Mesodermal cell (in vitro differentiated cells): ENCODE data around the gene ZNF207.
"Not testable (repeated sequence)": the region's sequence is repeated elsewhere in the genome, so short reads cannot be mapped to it uniquely, and the experiment has no call there.

Experiments used
- H3K27ac ChIP-seq: 2 replicates; pipeline ENCODE4 v1.7.0; 2013; ENCODE audit warnings: mild to moderate bottlenecking, low read depth, low read length, moderate library complexity; ENCODE audit not compliant: severe bottlenecking
- H3K36me3 ChIP-seq: 2 replicates; pipeline ENCODE4 v1.7.1; 2013; ENCODE audit warnings: mild to moderate bottlenecking, low read length, moderate library complexity; ENCODE audit not compliant: control insufficient read depth, insufficient read depth
- H3K4me1 ChIP-seq: one replicate; pipeline ENCODE4 v1.7.1; 2013; ENCODE audit warnings: mild to moderate bottlenecking, low read length; ENCODE audit not compliant: insufficient read depth, control insufficient read depth, poor library complexity, severe bottlenecking
- H3K4me3 ChIP-seq: 2 replicates; pipeline ENCODE4 v1.7.0; 2013; ENCODE audit warnings: low read length, control low read depth, mild to moderate bottlenecking; ENCODE audit not compliant: insufficient read depth, poor library complexity, severe bottlenecking; ENCODE audit errors: extremely low read depth
- H3K9me3 ChIP-seq: 2 replicates; pipeline ENCODE4 v1.7.1; 2013; ENCODE audit warnings: mild to moderate bottlenecking, low read length, moderate library complexity; ENCODE audit not compliant: control insufficient read depth
- WGBS, 2 experiments: methylation state at CpG; one replicate each; pipeline ENCODE4 v1.1.5; 2013; ENCODE audit warnings: missing lambda C conversion rate in 2 of 2; ENCODE audit not compliant: insufficient coverage in 2 of 2; 5-methylcytosine and 5-hydroxymethylcytosine counted together

ZNF207 gene

GRCh38 chr17:32317353-32317752, 32.6 kb upstream of the ZNF207 start:
- Histone ChIP-seq H3K36me3 (no peaks in the 10 kb centered on the region), H3K27ac (no peak overlapping the region), H3K4me1 (no peaks in the 10 kb centered on the region), H3K9me3 (no peaks in the 10 kb centered on the region), H3K4me3 (no peak overlapping the region)
- WGBS, 2 experiments: 83 to 86% methylated on average over 4 of the region's 4 CpGs

- Histone ChIP-seq H3K4me1 (no peaks in the 10 kb centered on the region), H3K36me3 (no peaks in the 10 kb centered on the region), H3K9me3 (no peaks in the 10 kb centered on the region), H3K27ac (no peak overlapping the region), H3K4me3 (no peak overlapping the region)
- 89 to 90% methylated on average over 2 to 5 of the region's 8 CpGs for WGBS, 2 experiments
These were observed 31.9 kb upstream of the ZNF207 start for GRCh38 chr17:32318071-32318470.

GRCh38 chr17:32319548-32319905, 30.4 kb upstream of the ZNF207 start:
- H3K4me3 ChIP-seq: no peak overlapping the region
- H3K36me3 ChIP-seq: no peaks in the 10 kb centered on the region
- no peaks in the 10 kb centered on the region for H3K4me1 ChIP-seq
- no peaks in the 10 kb centered on the region for H3K9me3 ChIP-seq
- WGBS, 2 experiments: 22% methylated on average over 5 of the region's 5 CpGs; no CpG with 5 or more reads in 1 of the 2 experiments
- no peak overlapping the region for H3K27ac ChIP-seq

DNA sequence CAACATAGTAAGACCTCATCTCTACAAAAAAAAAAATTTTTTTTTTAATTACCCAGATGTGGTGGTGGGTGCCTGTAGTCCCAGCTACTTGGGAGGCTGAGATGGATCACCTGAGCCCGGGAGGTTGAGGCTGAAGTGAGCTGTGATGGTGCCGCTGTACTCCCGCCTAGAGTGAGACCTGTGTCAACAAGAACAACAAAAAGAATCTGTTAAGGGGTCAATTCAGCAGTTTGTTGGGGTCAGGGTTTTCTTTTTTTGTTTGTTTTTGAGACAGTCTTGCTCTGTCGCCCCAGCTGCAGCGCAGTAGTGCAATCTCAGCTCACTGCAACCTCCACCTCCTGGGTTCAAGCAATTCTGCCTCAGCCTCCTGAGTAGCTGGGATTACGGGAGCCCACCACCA, 29.9 kb upstream of the ZNF207 start:
- H3K4me3 ChIP-seq, H3K9me3 ChIP-seq, H3K4me1 ChIP-seq, H3K36me3 ChIP-seq, H3K27ac ChIP-seq: not testable (repeated sequence)
- 97 to 100% methylated on average over 3 to 5 of the region's 6 CpGs for WGBS, 2 experiments

- Histone ChIP-seq H3K36me3 (no peaks in the 10 kb centered on the region), H3K4me1 (no peaks in the 10 kb centered on the region), H3K4me3 (no peak overlapping the region), H3K27ac (no peak overlapping the region), H3K9me3 (no peaks in the 10 kb centered on the region)
- WGBS, 2 experiments: 87 to 92% methylated on average over 15 of the region's 15 CpGs
These were observed 29.1 kb upstream of the ZNF207 start for GRCh38 chr17:32320847-32321246.

GRCh38 chr17:32323046-32323445, 26.9 kb upstream of the ZNF207 start:
- H3K4me1 ChIP-seq: no peaks in the 10 kb centered on the region
- 93 to 94% methylated on average over 2 to 10 of the region's 10 CpGs for WGBS, 2 experiments
- no peaks in the 10 kb centered on the region for H3K36me3 ChIP-seq
- H3K27ac ChIP-seq: no peak overlapping the region
- no peaks in the 10 kb centered on the region for H3K9me3 ChIP-seq
- no peak overlapping the region for H3K4me3 ChIP-seq

DNA sequence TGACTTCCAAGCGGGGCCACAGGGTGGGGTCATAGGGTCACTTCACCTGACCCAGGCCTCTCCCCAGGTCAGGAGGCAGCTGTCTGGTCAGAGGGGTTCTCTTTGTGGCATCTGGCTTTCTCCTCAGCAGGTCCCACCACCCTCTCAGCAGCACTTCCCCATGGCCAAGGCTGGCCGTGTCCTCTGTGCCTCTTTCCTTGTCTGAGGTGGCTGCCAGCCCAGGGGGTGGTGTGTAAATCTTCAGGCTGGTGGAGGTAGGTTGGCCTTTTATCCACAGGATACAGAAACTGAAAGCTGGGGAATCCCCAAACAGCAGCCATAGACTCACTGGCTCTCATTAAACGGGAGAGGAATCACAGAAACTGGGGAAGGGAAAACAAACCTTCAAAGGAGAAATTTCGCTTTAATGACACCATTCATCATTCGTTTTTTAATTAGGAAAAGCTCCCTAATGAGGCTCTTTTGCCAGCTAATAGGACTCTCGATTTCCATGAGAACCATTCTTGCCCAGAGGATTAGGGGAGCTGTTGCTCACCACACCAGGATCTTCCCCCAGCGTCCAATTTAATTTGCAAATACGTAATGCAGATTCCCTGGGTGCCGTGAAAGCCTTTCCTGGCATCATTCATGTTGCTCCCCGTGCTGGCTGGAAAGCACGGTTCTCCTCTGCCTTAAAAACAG, 26.0 kb upstream of the ZNF207 start:
- WGBS, 2 experiments: 49 to 50% methylated on average over 8 to 10 of the region's 11 CpGs
- Histone ChIP-seq H3K9me3 (no peaks in the 10 kb centered on the region), H3K4me3 (no peak overlapping the region), H3K27ac (no peak overlapping the region), H3K36me3 (no peaks in the 10 kb centered on the region), H3K4me1 (no peaks in the 10 kb centered on the region)

DNA sequence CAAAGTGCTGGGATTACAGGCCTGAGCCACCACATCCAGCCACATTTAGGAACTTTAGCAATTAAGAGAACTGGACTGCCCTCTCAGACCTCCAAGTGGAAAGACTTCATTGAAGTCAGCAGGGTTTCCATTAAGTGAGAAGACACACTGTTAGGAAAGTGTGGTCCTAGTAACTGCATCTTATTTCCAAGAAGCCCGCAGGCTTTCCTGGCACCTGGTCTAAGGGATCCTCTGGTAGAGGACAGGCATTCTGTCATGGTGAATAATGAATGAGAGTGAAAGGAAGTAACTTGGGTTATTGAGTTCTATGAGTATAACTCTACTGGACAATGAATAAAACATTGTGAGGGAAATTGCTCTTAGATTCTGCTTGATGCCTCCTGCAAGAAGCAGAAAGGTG, 22.0 kb upstream of the ZNF207 start:
- peaks cover 9% of the 10 kb centered on the region for H3K36me3 ChIP-seq
- 91 to 100% methylated on average over 1 of the region's 1 CpG for WGBS, 2 experiments
- H3K4me1 ChIP-seq: no peaks in the 10 kb centered on the region
- H3K4me3 ChIP-seq: no peak overlapping the region
- H3K27ac ChIP-seq: peak overlapping the region; percentile 5
- H3K9me3 ChIP-seq: no peaks in the 10 kb centered on the region

- Histone ChIP-seq H3K4me1 (no peaks in the 10 kb centered on the region), H3K36me3 (peaks cover 29% of the 10 kb centered on the region), H3K4me3 (no peak overlapping the region), H3K27ac (no peak overlapping the region), H3K9me3 (no peaks in the 10 kb centered on the region)
- 78 to 100% methylated on average over 1 of the region's 3 CpGs for WGBS, 2 experiments
These were observed 19.8 kb upstream of the ZNF207 start for GRCh38 chr17:32330147-32330546.

GRCh38 chr17:32331243-32332040, 18.5 kb upstream of the ZNF207 start:
- no CpG with 5 or more reads among the region's 3 CpGs for WGBS, 2 experiments
- no peak overlapping the region for H3K4me3 ChIP-seq
- no peaks in the 10 kb centered on the region for H3K9me3 ChIP-seq
- peaks cover 4% of the 10 kb centered on the region for H3K4me1 ChIP-seq
- H3K27ac ChIP-seq: no peak overlapping the region
- peaks cover 36% of the 10 kb centered on the region for H3K36me3 ChIP-seq

DNA sequence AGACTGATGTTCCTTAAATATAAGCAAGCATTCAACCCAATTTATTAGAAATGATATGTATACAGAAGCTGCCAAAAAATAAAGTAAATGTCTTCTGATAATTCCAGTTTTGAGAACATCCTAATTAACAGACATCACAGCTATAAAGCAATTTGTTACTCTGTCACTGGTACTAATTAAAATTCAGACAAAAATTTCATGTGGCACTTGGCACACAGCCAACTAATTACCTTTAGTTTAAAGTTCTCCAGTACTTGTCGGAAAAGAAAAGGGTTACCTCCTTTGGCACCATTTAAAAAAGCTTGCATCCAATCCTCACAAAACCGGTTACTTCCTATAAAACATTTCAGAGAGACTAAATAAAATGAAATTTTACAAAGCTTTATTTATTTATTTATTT, 16.8 kb upstream of the ZNF207 start:
- Histone ChIP-seq H3K36me3 (peaks cover 48% of the 10 kb centered on the region), H3K4me1 (peaks cover 4% of the 10 kb centered on the region)

More for the DNA sequence above, 16.8 kb upstream of the ZNF207 start:
- no CpG with 5 or more reads among the region's 2 CpGs for WGBS, 2 experiments
- Histone ChIP-seq H3K9me3 (no peaks in the 10 kb centered on the region), H3K4me3 (no peak overlapping the region), H3K27ac (no peak overlapping the region)
